A549 (cell line): ENCODE results near the gene CIRBP. TPM values are rescaled to one million over a fixed set of nuclear protein-coding genes. Genes with fewer than 3 reads are reported as not detected.

Experiments used
- ATAC-seq, 2 experiments: fragments of 200-7000 bp in 1 of 2; fragments of >200 bp in 1 of 2; cut with Nextera tagmentation in 1 of 2; cut with Tn5 transposase in 1 of 2; 3 replicates each; pipeline versions ENCODE4 v1.8.0 to v1.9.1; 2018 to 2020; ENCODE audit warnings: mild to moderate bottlenecking in 1 of 2, moderate library complexity in 1 of 2
- CTCF ChIA-PET: fragments of 300-600 bp; sonication (Branson Sonifier 250); formaldehyde crosslinking; extraction: SDS; loops from one replicate; lab custom pipeline; 2021; ENCODE audit warnings: antibody characterized with exemption, inconsistent platforms; lab: Yijun Ruan, JAX
- POLR2A ChIA-PET: fragments of 350-600 bp; formaldehyde crosslinking; extraction: SDS; loops from one replicate; lab custom pipeline; 2021; ENCODE audit warnings: antibody characterized with exemption, inconsistent platforms; lab: Yijun Ruan, JAX
- DNase-seq, 2 experiments: peaks; one replicate each; pipeline versions ENCODE4 v3.0.0 to v3.0.0-alpha.2; 2011 to 2016; ENCODE audit warnings: low read depth in 1 of 2, low spot score in 1 of 2
- FAIRE-seq: peaks from 2 replicates; lab custom pipeline; 2011; peaks lifted over from hg19 to GRCh38; lab: Jason Lieb, UNC
- H3K27ac ChIP-seq, 2 experiments: fragments of >200 bp; sonication (Bioruptor Twin); formaldehyde crosslinking; 3 replicates each; pipeline ENCODE4 v1.5.1; 2016 to 2017
- H3K4me1 ChIP-seq: fragments of >200 bp; sonication (Bioruptor Twin); formaldehyde crosslinking; 3 replicates; pipeline ENCODE4 v1.6.1; 2016
- H3K4me2 ChIP-seq: fragments of >200 bp; sonication (Bioruptor Twin); formaldehyde crosslinking; 3 replicates; pipeline ENCODE4 v1.6.1; 2016
- H3K4me3 ChIP-seq: fragments of >200 bp; sonication (Bioruptor Twin); formaldehyde crosslinking; 3 replicates; pipeline ENCODE4 v1.5.1; 2016
- H3K9me3 ChIP-seq: fragments of >200 bp; sonication (Bioruptor Twin); formaldehyde crosslinking; 3 replicates; pipeline ENCODE4 v1.6.1; 2016
- CHD2 ChIP-seq: fragments of 150-350 bp; IDR thresholded peaks from 2 replicates; pipeline ENCODE4 v1.6.1; 2014; ENCODE audit warnings: low read length; ENCODE audit not compliant: partially characterized antibody
- CTCF ChIP-seq: fragments of >200 bp; sonication (Bioruptor Twin); formaldehyde crosslinking; IDR thresholded peaks from 3 replicates; pipeline ENCODE4 v1.5.1; 2016
- ELK1 ChIP-seq: fragments of 150-350 bp; IDR thresholded peaks from 2 replicates; pipeline ENCODE4 v1.6.1; 2014; ENCODE audit warnings: low read depth, mild to moderate bottlenecking, low read length
- EP300 ChIP-seq, 2 experiments: fragments of >200 bp; sonication (Bioruptor Twin); formaldehyde crosslinking; IDR thresholded peaks; 2 replicates in 1 of 2; 3 replicates in 1 of 2; pipeline ENCODE4 v1.6.1; 2016 to 2017
- ESRRA ChIP-seq: fragments of 150-350 bp; IDR thresholded peaks from 2 replicates; pipeline ENCODE4 v1.6.1; 2014; ENCODE audit warnings: mild to moderate bottlenecking, low read length, borderline replicate concordance
- FOSL2 ChIP-seq, 2 experiments: fragments of 450-650 bp in 1 of 2; fragments of >200 bp in 1 of 2; sonication (Bioruptor Twin) in 1 of 2; formaldehyde crosslinking; IDR thresholded peaks; 2 replicates each; pipeline versions ENCODE4 v1.5.0 to v1.6.1; 2016 to 2020; ENCODE audit warnings: mild to moderate bottlenecking in 1 of 2, moderate library complexity in 1 of 2
- FOXS1 ChIP-seq: fragments of 250-450 bp; sonication (Bioruptor Pico); IDR thresholded peaks from 2 replicates; pipeline ENCODE4 v1.5.0; 2020; ENCODE audit warnings: mild to moderate bottlenecking, moderate library complexity
- HMGXB4 ChIP-seq: fragments of 250-450 bp; sonication (Bioruptor Pico); IDR thresholded peaks from 2 replicates; pipeline ENCODE4 v1.5.0; 2021; ENCODE audit warnings: mild to moderate bottlenecking, moderate library complexity, borderline replicate concordance
- HOXB5 ChIP-seq: fragments of 250-450 bp; sonication (Bioruptor Pico); IDR thresholded peaks from 2 replicates; pipeline ENCODE4 v1.5.0; 2020; ENCODE audit warnings: mild to moderate bottlenecking, moderate library complexity
- JUNB ChIP-seq: fragments of >200 bp; sonication (Bioruptor Twin); formaldehyde crosslinking; IDR thresholded peaks from 2 replicates; pipeline ENCODE4 v1.6.1; 2016
- KDM5A ChIP-seq: fragments of 200-600 bp; sonication (generic); IDR thresholded peaks from 2 replicates; pipeline ENCODE4 v1.6.1; 2016; ENCODE audit warnings: antibody characterized with exemption, mild to moderate bottlenecking
- MAX ChIP-seq: IDR thresholded peaks from 2 replicates; pipeline ENCODE4 v1.6.1; 2012
- PBX3 ChIP-seq: IDR thresholded peaks from 2 replicates; pipeline ENCODE4 v1.6.1; 2012
- PHF8 ChIP-seq: fragments of 200-600 bp; sonication (generic); IDR thresholded peaks from 2 replicates; pipeline ENCODE4 v1.6.1; 2016; ENCODE audit warnings: low read depth, mild to moderate bottlenecking, antibody characterized with exemption, moderate library complexity, borderline replicate concordance
- RAD21 ChIP-seq, 2 experiments: fragments of >200 bp in 1 of 2; sonication (Bioruptor Twin) in 1 of 2; formaldehyde crosslinking in 1 of 2; IDR thresholded peaks in 1 of 2; conservative IDR thresholded peaks in 1 of 2; 2 replicates in 1 of 2; 3 replicates in 1 of 2; pipeline ENCODE4 v1.6.1; 2012 to 2018; ENCODE audit warnings: inconsistent platforms in 1 of 2
- RARB ChIP-seq: fragments of 250-450 bp; sonication (Bioruptor Pico); IDR thresholded peaks from 2 replicates; pipeline ENCODE4 v1.8.0; 2021; ENCODE audit warnings: mild to moderate bottlenecking, moderate library complexity
- RFX5 ChIP-seq: fragments of 450-650 bp; IDR thresholded peaks from 2 replicates; pipeline ENCODE4 v1.7.1; 2014; ENCODE audit warnings: antibody characterized with exemption, mild to moderate bottlenecking, moderate library complexity
- WGBS: methylation state at CpG from one replicate; pipeline ENCODE4 v1.1.6; 2017; ENCODE audit errors: missing lambda C conversion rate; 5-methylcytosine and 5-hydroxymethylcytosine counted together
- polyA plus RNA-seq, 4 experiments: library from polyadenylated mRNA; depleted of rRNA in 3 of 4; stranded (reverse); fragments of >200 nt; fragmentation: RNase III in 1 of 4; extraction: RNeasy Plus Mini Kit Qiagen cat#74134 plus additional on column Dnase treatment in 1 of 4; gene quantifications; 2 replicates in 3 of 4; 3 replicates in 1 of 4; pipeline ENCODE4 v1.2.3, GENCODE V29; 2011 to 2017

Gene CIRBP
- polyA plus RNA-seq, 2 of the 4 experiments (the other 2 are of a cell fraction): 151 to 178 TPM

GRCh38 chr19:1292419-1293151 is 23.5 kb downstream of the CIRBP start:
- 85% methylated on average over 16 of the region's 17 CpGs for WGBS
- ATAC-seq (0 out of 6 replicates have a peak, but pooled peaks of 1 of the 2 experiments have one; percentile 33), FAIRE-seq (no peak), DNase-seq (no peak)
- H3K27ac ChIP-seq: no peak overlapping the region
- no peaks in the 10 kb centered on the region for H3K9me3 ChIP-seq
- CTCF ChIA-PET: interaction anchor here (0.9 to 2.1 kb wide), 3 partner anchors 9 to 145 kb away, joined by 3 to 12 read pairs (median 4); no protein-coding TSS in a partner anchor
- no peak for TF ChIP-seq RFX5
- TF ChIP-seq ESRRA: no peak
- TF ChIP-seq ELK1: no peak
- no peak for TF ChIP-seq CTCF
- no peak for TF ChIP-seq HMGXB4 (CRISPR knock-in tag)
- TF ChIP-seq RARB (CRISPR knock-in tag): no peak
- TF ChIP-seq PHF8: no peak
- no peak for TF ChIP-seq KDM5A
- TF ChIP-seq MAX: no peak
- TF ChIP-seq PBX3: no peak
- TF ChIP-seq FOXS1 (CRISPR knock-in tag): no peak
- H3K4me1 ChIP-seq: peaks cover 23% of the 10 kb centered on the region
- no peak overlapping the region for H3K4me3 ChIP-seq
- POLR2A ChIA-PET: no interaction called here
- H3K4me2 ChIP-seq: no peak overlapping the region

GRCh38 chr19:1293782-1294604 is 24.9 kb downstream of the CIRBP start:
- Histone ChIP-seq H3K4me1 (peaks cover 23% of the 10 kb centered on the region), H3K9me3 (no peaks in the 10 kb centered on the region), H3K4me2 (no peak overlapping the region), H3K27ac (no peak overlapping the region), H3K4me3 (no peak overlapping the region)
- ChIA-PET POLR2A (no interaction called here), CTCF (interaction anchor here (1.1 kb wide), 1 partner anchor 10 kb away, joined by 4 read pairs; no protein-coding TSS in a partner anchor)
- 68% methylated on average over 3 of the region's 35 CpGs for WGBS
- ATAC-seq (no peak), DNase-seq (no peak), FAIRE-seq (no peak)
- no peak for TF ChIP-seq HOXB5 (CRISPR knock-in tag)
- no peak for TF ChIP-seq MAX
- TF ChIP-seq FOSL2 (IDR thresholded peaks at IDR 0.05): no peak
- no peak for TF ChIP-seq FOSL2 (CRISPR knock-in tag; IDR thresholded peaks at IDR 0.05)
- no peak for TF ChIP-seq EP300 (IDR thresholded peaks at IDR 0.05)
- no peak for TF ChIP-seq RAD21 (conservative IDR thresholded peaks at IDR 0.05 in 1 of 2, IDR thresholded peaks at IDR 0.05 in 1 of 2)
- no peak for TF ChIP-seq JUNB
- no peak for TF ChIP-seq CHD2
